ENCODE data around the gene G3BP1. TPM values are rescaled to one million over a fixed set of nuclear protein-coding genes. Genes with fewer than 3 reads are reported as not detected.

The G3BP1 gene
- total RNA-seq, 2 experiments from 2014 or later, result 178 to 261 TPM

GRCh38 chr5:151758430-151759241 is 13.1 kb upstream of the G3BP1 start, which contains the start of gene ATOX1:
ATOX1 (minus strand) TSS chr5:151758631; CDS start chr5:151758551, 80 bp downstream.
- POLR2A ChIA-PET, result interaction anchor here (0.7 to 8.2 kb wide), 3 partner anchors 8 to 23 kb away, joined by 3 to 69 read pairs (median 3); partner anchors contain the start of gene G3BP1

GRCh38 chr5:151764801-151765200 is 7.0 kb upstream of the G3BP1 start:
- Histone ChIP-seq H4K20me1 (ENCODE audit: insufficient read depth, low read length) (no peaks in the 10 kb centered on the region), H3K9me2 (ENCODE audit: insufficient read depth, low read length) (no peaks in the 10 kb centered on the region), H3K9me3 (ENCODE audit: low read length) (no peaks in the 10 kb centered on the region), H2AFZ (ENCODE audit: low read length) (no peak overlapping the region), H3K4me1 (ENCODE audit: insufficient read depth, low read length, poor library complexity, severe bottlenecking) (peaks cover 5% of the 10 kb centered on the region), H3K4me3 (ENCODE audit: low read depth, low read length, poor library complexity, severe bottlenecking) (no peak overlapping the region), H3K4me2 (ENCODE audit: low read length) (no peak overlapping the region), H3K36me3 (ENCODE audit: insufficient read depth, low read length) (no peaks in the 10 kb centered on the region), H3K27ac (ENCODE audit: low read depth, low read length, poor library complexity, severe bottlenecking) (no peak overlapping the region), H3K79me2 (ENCODE audit: insufficient read depth, low read depth, low read length) (peaks cover under 1% of the 10 kb centered on the region; the same call in 1 of the 2 replicates)
- no peak for DNase-seq (ENCODE audit: low spot score)
- ChIA-PET POLR2A (interaction anchor here (0.5 to 1.4 kb wide), 4 partner anchors 9 to 597 kb away, joined by 3 to 4 read pairs (median 3); no protein-coding TSS in a partner anchor), CTCF (ENCODE audit: unreplicated experiment) (no interaction called here)
- TF ChIP-seq CTCF (conservative IDR thresholded peaks at IDR 0.05; ENCODE audit: low read length) (no peak), EZH2phosphoT487 (IDR thresholded peaks at IDR 0.05; ENCODE audit: borderline replicate concordance, low read depth, low read length) (no peak)
- BruUV-seq (replicated peaks), result no TSS peak
- intact Hi-C loops (cut with micrococcal nuclease; ENCODE audit: unreplicated experiment), result no loop called here

More at GRCh38 chr5:151758430-151759241, 13.1 kb upstream of the G3BP1 start, which contains the start of gene ATOX1:
- peaks cover 26% of the 10 kb centered on the region for H3K4me1 ChIP-seq (ENCODE audit: insufficient read depth, low read length, poor library complexity, severe bottlenecking)
- CTCF ChIA-PET (ENCODE audit: unreplicated experiment), result no interaction called here
- no peak within 1 kb of the TSS for H3K27ac ChIP-seq (ENCODE audit: low read depth, low read length, poor library complexity, severe bottlenecking)
- intact Hi-C loops (cut with micrococcal nuclease; ENCODE audit: unreplicated experiment), result no loop called here
- H3K4me2 ChIP-seq (ENCODE audit: low read length), result peak within 1 kb of the TSS; percentile 98
- peak; percentile 93 for DNase-seq (ENCODE audit: low spot score)
- H3K36me3 ChIP-seq (ENCODE audit: insufficient read depth, low read length), result peaks cover under 1% of the 10 kb centered on the region; the same call in 1 of the 2 replicates
- peak within 1 kb of the TSS; percentile 87 for H3K4me3 ChIP-seq (ENCODE audit: low read depth, low read length, poor library complexity, severe bottlenecking)
- H3K9me3 ChIP-seq (ENCODE audit: low read length), result no peaks in the 10 kb centered on the region
- H3K79me2 ChIP-seq (ENCODE audit: insufficient read depth, low read depth, low read length), result peaks cover 14% of the 10 kb centered on the region; the same call in 1 of the 2 replicates
- no TSS peak for BruUV-seq (replicated peaks)
- H4K20me1 ChIP-seq (ENCODE audit: insufficient read depth, low read length), result no peaks in the 10 kb centered on the region
- H3K9me2 ChIP-seq (ENCODE audit: insufficient read depth, low read length), result no peaks in the 10 kb centered on the region
- TF ChIP-seq EZH2phosphoT487 (IDR thresholded peaks at IDR 0.05; ENCODE audit: borderline replicate concordance, low read depth, low read length) (no peak), CTCF (conservative IDR thresholded peaks at IDR 0.05; ENCODE audit: low read length) (no peak; the same call in 1 of the 2 replicates)
- peak within 1 kb of the TSS; percentile 95 for H2AFZ ChIP-seq (ENCODE audit: low read length)

All from OCI-LY7 (cell line).